ENCODE measurements around the gene LAMA4.
A peak's percentile ranks its signal among the peaks of the same experiment; 100 is the strongest.

The LAMA4 gene

DNA sequence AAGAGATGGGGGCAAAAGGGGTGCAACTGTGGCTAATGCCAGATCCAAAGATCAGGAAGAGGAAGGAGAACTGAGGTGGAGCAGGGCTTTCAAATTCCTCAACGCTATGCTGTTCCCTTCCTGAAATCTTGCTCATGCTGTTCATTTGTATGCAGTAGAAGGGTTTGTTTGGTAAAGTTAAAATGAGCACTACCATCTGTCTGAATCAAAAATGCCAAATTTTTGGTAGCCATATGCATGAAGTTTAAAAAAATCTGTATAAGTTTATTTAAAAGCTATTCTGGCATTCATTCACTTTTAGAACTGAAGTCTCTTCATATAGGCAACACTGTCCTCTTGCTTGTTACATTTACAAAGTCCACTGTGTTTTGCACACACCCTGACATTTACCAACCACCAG, 84.8 kb downstream of the LAMA4 start:
- Histone ChIP-seq H3K79me1 (ENCODE audit: low read depth, low read length) (no peaks in the 10 kb centered on the region), H3K36me3 (replicated peaks in 1 of 2; ENCODE audit: control insufficient read depth in 2 of 2, insufficient read depth in 2 of 2, low read length in 2 of 2) (no peaks in the 10 kb centered on the region), H2AFZ (ENCODE audit: low read length) (no peak overlapping the region), H3K27me3 (ENCODE audit: control insufficient read depth in 3 of 3, insufficient read depth in 3 of 3, low read depth in 1 of 3, low read length in 3 of 3) (no peaks in the 10 kb centered on the region), H3K9me3 (replicated peaks in 1 of 2; ENCODE audit: control insufficient read depth in 2 of 2, insufficient read depth in 1 of 2, low read depth in 1 of 2, low read length in 2 of 2) (no peaks in the 10 kb centered on the region), H3K4me3 (ENCODE audit: low read length in 2 of 2) (no peak overlapping the region), H3K18ac (ENCODE audit: low read length) (no peak overlapping the region), H4K8ac (ENCODE audit: low read depth, low read length) (no peak overlapping the region), H4K91ac (ENCODE audit: low read depth, low read length, poor library complexity) (no peak overlapping the region), H2BK15ac (ENCODE audit: low read length) (no peak overlapping the region), H3K14ac (ENCODE audit: low read length) (no peak overlapping the region), H3K27ac (replicated peaks; ENCODE audit: low read length) (no peak overlapping the region), H3K23ac (ENCODE audit: low read depth, low read length, poor library complexity) (no peak overlapping the region), H2BK12ac (ENCODE audit: low read length) (no peak overlapping the region), H2BK120ac (ENCODE audit: low read depth, low read length) (no peak overlapping the region), H3K4ac (ENCODE audit: low read length) (no peak overlapping the region), H3K9ac (ENCODE audit: low read depth, low read length, poor library complexity) (no peak overlapping the region), H3K4me1 (ENCODE audit: control insufficient read depth in 2 of 2, insufficient read depth in 1 of 2, low read depth in 1 of 2, low read length in 2 of 2) (peaks cover 0 to 13% of the 10 kb centered on the region in 2 donors), H3K4me2 (ENCODE audit: insufficient read depth, low read length, poor library complexity, severe bottlenecking) (no peak overlapping the region), H2BK5ac (ENCODE audit: low read length) (no peak overlapping the region), H2AK5ac (ENCODE audit: low read depth, low read length) (no peak overlapping the region)
- no CpG with 5 or more reads among the region's 1 CpG for WGBS, 2 donors (ENCODE audit: extremely low coverage in 2 of 2, insufficient read length in 2 of 2, insufficient replicate concordance in 1 of 2)
- DNase-seq (ENCODE audit: low spot score): no peak

- Histone ChIP-seq H3K4ac (ENCODE audit: low read length) (no peak overlapping the region), H3K18ac (ENCODE audit: low read length) (no peak overlapping the region), H3K79me1 (ENCODE audit: low read depth, low read length) (no peaks in the 10 kb centered on the region), H3K9me3 (replicated peaks in 1 of 2; ENCODE audit: control insufficient read depth in 2 of 2, insufficient read depth in 1 of 2, low read depth in 1 of 2, low read length in 2 of 2) (no peaks in the 10 kb centered on the region), H3K9ac (ENCODE audit: low read depth, low read length, poor library complexity) (no peak overlapping the region), H3K4me3 (ENCODE audit: low read length in 2 of 2) (no peak overlapping the region), H4K91ac (ENCODE audit: low read depth, low read length, poor library complexity) (no peak overlapping the region), H4K8ac (ENCODE audit: low read depth, low read length) (no peak overlapping the region), H2BK5ac (ENCODE audit: low read length) (no peak overlapping the region), H3K27me3 (ENCODE audit: control insufficient read depth in 3 of 3, insufficient read depth in 3 of 3, low read depth in 1 of 3, low read length in 3 of 3) (no peaks in the 10 kb centered on the region), H3K4me1 (ENCODE audit: control insufficient read depth in 2 of 2, insufficient read depth in 1 of 2, low read depth in 1 of 2, low read length in 2 of 2) (no peaks in the 10 kb centered on the region), H2AFZ (ENCODE audit: low read length) (peak overlapping the region; percentile 77), H2AK5ac (ENCODE audit: low read depth, low read length) (no peak overlapping the region), H3K23ac (ENCODE audit: low read depth, low read length, poor library complexity) (no peak overlapping the region), H2BK15ac (ENCODE audit: low read length) (no peak overlapping the region), H3K36me3 (replicated peaks in 1 of 2; ENCODE audit: control insufficient read depth in 2 of 2, insufficient read depth in 2 of 2, low read length in 2 of 2) (no peaks in the 10 kb centered on the region), H2BK12ac (ENCODE audit: low read length) (no peak overlapping the region), H3K27ac (replicated peaks; ENCODE audit: low read length) (no peak overlapping the region), H3K14ac (ENCODE audit: low read length) (no peak overlapping the region), H2BK120ac (ENCODE audit: low read depth, low read length) (no peak overlapping the region), H3K4me2 (ENCODE audit: insufficient read depth, low read length, poor library complexity, severe bottlenecking) (no peak overlapping the region)
- peak; percentile 59 for DNase-seq (ENCODE audit: low spot score)
- WGBS, 2 donors (ENCODE audit: extremely low coverage in 2 of 2, insufficient read length in 2 of 2, insufficient replicate concordance in 1 of 2): no CpG with 5 or more reads among the region's 21 CpGs
These were observed 90.8 kb downstream of the LAMA4 start for GRCh38 chr6:112163295-112164257.

GRCh38 chr6:112160745-112161144, 93.6 kb downstream of the LAMA4 start:
- H2BK5ac ChIP-seq (ENCODE audit: low read length): no peak overlapping the region
- DNase-seq (ENCODE audit: low spot score): no peak
- no peak overlapping the region for H4K8ac ChIP-seq (ENCODE audit: low read depth, low read length)
- H2BK120ac ChIP-seq (ENCODE audit: low read depth, low read length): no peak overlapping the region
- no peak overlapping the region for H3K27ac ChIP-seq (replicated peaks; ENCODE audit: low read length)
- no CpG with 5 or more reads among the region's 1 CpG for WGBS, 2 donors (ENCODE audit: extremely low coverage in 2 of 2, insufficient read length in 2 of 2, insufficient replicate concordance in 1 of 2)
- no peaks in the 10 kb centered on the region for H3K79me1 ChIP-seq (ENCODE audit: low read depth, low read length)
- H3K4me3 ChIP-seq (ENCODE audit: low read length in 2 of 2): no peak overlapping the region
- H3K9me3 ChIP-seq (replicated peaks in 1 of 2; ENCODE audit: control insufficient read depth in 2 of 2, insufficient read depth in 1 of 2, low read depth in 1 of 2, low read length in 2 of 2): no peaks in the 10 kb centered on the region
- no peak overlapping the region for H3K4ac ChIP-seq (ENCODE audit: low read length)
- H3K27me3 ChIP-seq (ENCODE audit: control insufficient read depth in 3 of 3, insufficient read depth in 3 of 3, low read depth in 1 of 3, low read length in 3 of 3): no peaks in the 10 kb centered on the region
- H2BK15ac ChIP-seq (ENCODE audit: low read length): no peak overlapping the region
- no peak overlapping the region for H2AFZ ChIP-seq (ENCODE audit: low read length)
- H3K4me1 ChIP-seq (ENCODE audit: control insufficient read depth in 2 of 2, insufficient read depth in 1 of 2, low read depth in 1 of 2, low read length in 2 of 2): peaks cover 0 to 4% of the 10 kb centered on the region in 2 donors
- H3K23ac ChIP-seq (ENCODE audit: low read depth, low read length, poor library complexity): no peak overlapping the region
- no peak overlapping the region for H3K9ac ChIP-seq (ENCODE audit: low read depth, low read length, poor library complexity)
- no peaks in the 10 kb centered on the region for H3K36me3 ChIP-seq (replicated peaks in 1 of 2; ENCODE audit: control insufficient read depth in 2 of 2, insufficient read depth in 2 of 2, low read length in 2 of 2)
- H4K91ac ChIP-seq (ENCODE audit: low read depth, low read length, poor library complexity): no peak overlapping the region
- no peak overlapping the region for H3K14ac ChIP-seq (ENCODE audit: low read length)
- no peak overlapping the region for H2BK12ac ChIP-seq (ENCODE audit: low read length)
- H3K18ac ChIP-seq (ENCODE audit: low read length): no peak overlapping the region
- H3K4me2 ChIP-seq (ENCODE audit: insufficient read depth, low read length, poor library complexity, severe bottlenecking): no peak overlapping the region
- no peak overlapping the region for H2AK5ac ChIP-seq (ENCODE audit: low read depth, low read length)

DNA sequence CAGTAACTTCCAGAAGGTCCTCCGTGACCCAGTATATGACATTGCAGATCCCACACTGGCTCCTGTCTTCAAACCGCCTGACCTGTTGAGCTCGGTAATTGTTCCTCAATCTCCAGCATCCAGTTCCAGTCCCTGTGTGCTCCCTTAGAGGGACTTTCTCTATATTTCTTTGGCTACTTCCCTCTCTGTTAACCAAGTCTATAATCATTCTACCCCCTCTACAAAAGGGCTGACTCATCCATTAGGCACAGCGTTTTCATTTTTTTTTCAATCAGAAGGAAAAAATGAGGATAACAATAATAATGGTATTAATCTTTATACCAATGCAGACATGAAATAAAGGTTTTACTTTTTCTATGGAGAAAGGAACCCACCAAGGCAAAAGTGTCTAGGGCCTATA, 97.7 kb downstream of the LAMA4 start:
- Histone ChIP-seq H2BK5ac (ENCODE audit: low read length) (no peak overlapping the region), H3K4me2 (ENCODE audit: insufficient read depth, low read length, poor library complexity, severe bottlenecking) (no peak overlapping the region), H2BK12ac (ENCODE audit: low read length) (no peak overlapping the region), H3K9ac (ENCODE audit: low read depth, low read length, poor library complexity) (no peak overlapping the region), H4K8ac (ENCODE audit: low read depth, low read length) (no peak overlapping the region), H3K23ac (ENCODE audit: low read depth, low read length, poor library complexity) (no peak overlapping the region), H2BK120ac (ENCODE audit: low read depth, low read length) (no peak overlapping the region), H3K14ac (ENCODE audit: low read length) (no peak overlapping the region), H3K36me3 (replicated peaks in 1 of 2; ENCODE audit: control insufficient read depth in 2 of 2, insufficient read depth in 2 of 2, low read length in 2 of 2) (no peaks in the 10 kb centered on the region), H3K4ac (ENCODE audit: low read length) (no peak overlapping the region), H2AFZ (ENCODE audit: low read length) (peak overlapping the region; percentile 20), H3K27ac (replicated peaks; ENCODE audit: low read length) (no peak overlapping the region), H4K91ac (ENCODE audit: low read depth, low read length, poor library complexity) (no peak overlapping the region), H3K4me3 (ENCODE audit: low read length in 2 of 2) (no peak overlapping the region), H3K4me1 (ENCODE audit: control insufficient read depth in 2 of 2, insufficient read depth in 1 of 2, low read depth in 1 of 2, low read length in 2 of 2) (peaks cover 0 to 7% of the 10 kb centered on the region in 2 donors), H3K27me3 (ENCODE audit: control insufficient read depth in 3 of 3, insufficient read depth in 3 of 3, low read depth in 1 of 3, low read length in 3 of 3) (no peaks in the 10 kb centered on the region), H2BK15ac (ENCODE audit: low read length) (no peak overlapping the region), H3K18ac (ENCODE audit: low read length) (no peak overlapping the region), H3K9me3 (replicated peaks in 1 of 2; ENCODE audit: control insufficient read depth in 2 of 2, insufficient read depth in 1 of 2, low read depth in 1 of 2, low read length in 2 of 2) (no peaks in the 10 kb centered on the region), H3K79me1 (ENCODE audit: low read depth, low read length) (no peaks in the 10 kb centered on the region), H2AK5ac (ENCODE audit: low read depth, low read length) (no peak overlapping the region)
- DNase-seq (ENCODE audit: low spot score): no peak
- WGBS, 2 donors (ENCODE audit: extremely low coverage in 2 of 2, insufficient read length in 2 of 2, insufficient replicate concordance in 1 of 2): no CpG with 5 or more reads among the region's 4 CpGs

Data from neuronal stem cell (in vitro differentiated cells).